SIG-M5 (cell line): ENCODE data around the gene TEKTIP1.
A peak's percentile ranks its signal among the peaks of the same experiment; 100 is the strongest.

ENCODE experiments used
- DNase-seq: peaks from one replicate; lab custom pipeline; 2025; lab: John Stamatoyannopoulos, UW

The TEKTIP1 gene

DNA sequence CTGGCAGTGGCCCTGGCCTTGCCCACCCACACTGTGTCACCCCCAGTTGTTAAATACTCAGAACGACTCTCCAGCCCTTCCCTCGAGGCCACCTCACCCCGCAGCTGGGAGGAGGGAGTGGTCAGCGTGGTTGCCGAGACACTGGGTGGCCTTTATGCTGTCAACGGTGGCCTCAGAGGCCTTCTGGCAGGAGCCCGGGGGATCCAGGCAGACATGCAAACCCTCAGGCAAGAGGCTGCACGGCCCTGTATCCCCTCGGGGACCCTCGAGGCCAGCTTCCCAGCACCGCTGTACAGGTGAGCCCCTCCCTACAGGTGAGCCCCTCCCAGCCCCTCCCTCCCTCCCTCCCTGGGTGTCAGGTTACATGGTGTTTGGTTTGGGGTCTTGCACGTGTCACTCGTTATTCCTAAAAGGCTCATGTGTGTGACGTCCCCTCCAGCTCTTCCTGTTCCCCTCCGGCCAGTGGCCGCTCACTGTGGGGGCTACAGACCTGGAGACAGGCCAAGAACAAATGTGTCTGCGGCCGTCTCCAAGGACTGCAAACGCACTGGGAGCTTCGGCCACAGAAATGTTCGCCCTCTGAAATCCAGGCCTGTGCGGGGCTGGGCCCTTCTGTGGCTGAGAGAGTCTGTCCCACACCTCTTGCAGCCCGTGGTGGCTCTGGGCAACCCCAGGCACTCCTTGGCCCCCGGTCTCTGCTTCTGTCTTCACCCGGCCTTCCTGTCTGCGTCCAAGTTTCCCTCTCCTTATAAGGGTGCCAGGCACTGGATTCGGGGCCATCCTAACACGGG, at the start of gene TEKTIP1:
Gene TEKTIP1, plus strand, starts transcription at position 210 of the 791 bp plus-strand sequence. Its CDS starts 4 bp downstream, at position 214.
- no peak for DNase-seq

- no peak for DNase-seq
Observed at GRCh38 chr19:3491396-3492119, 47.4 kb upstream of the TEKTIP1 start.

- DNase-seq = no peak
Observed at GRCh38 chr19:3492131-3492839, 46.7 kb upstream of the TEKTIP1 start.

- no peak for DNase-seq
Observed at GRCh38 chr19:3492919-3493318, 46.1 kb upstream of the TEKTIP1 start.

DNA sequence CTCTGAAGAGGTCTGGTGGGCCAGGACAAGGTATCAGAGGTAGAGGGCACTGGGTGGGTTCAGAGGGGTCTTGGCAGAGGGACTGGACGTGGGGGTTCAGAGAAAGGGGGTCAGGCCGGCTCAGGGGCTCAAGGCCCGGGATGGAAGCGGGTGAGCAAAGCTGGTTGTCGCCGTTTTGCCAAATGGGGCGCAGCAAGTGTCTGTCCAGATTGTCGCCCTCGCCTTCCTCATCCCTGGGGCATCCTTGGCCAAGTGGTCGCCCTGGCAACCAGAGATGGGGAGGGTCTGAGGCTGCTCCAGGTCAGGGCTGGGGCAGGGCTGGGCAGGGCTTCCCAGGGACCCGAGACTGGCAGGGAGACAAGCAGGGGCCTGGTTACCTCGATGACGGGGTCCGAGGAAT, 45.3 kb upstream of the TEKTIP1 start:
- no peak for DNase-seq

DNA sequence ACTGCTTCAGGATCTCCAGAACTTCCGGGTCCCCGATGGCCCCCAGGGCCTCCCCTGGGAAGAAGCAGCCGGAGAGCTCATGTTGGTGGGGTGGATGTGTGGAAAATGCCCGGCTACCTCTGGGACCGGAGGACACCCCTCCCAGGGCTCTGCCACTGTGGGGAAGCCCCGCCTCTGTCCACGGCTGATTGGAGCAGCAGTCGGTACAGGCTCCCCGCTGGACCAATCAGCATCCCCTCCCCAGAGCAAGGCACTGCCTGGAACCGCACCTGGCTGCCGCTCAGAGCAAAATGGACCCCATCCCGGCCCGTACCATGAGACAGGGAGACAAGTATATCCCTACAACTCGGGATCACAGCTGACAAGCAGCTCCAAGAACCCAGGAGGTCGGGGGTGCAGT, 44.9 kb upstream of the TEKTIP1 start:
- DNase-seq = no peak

DNA sequence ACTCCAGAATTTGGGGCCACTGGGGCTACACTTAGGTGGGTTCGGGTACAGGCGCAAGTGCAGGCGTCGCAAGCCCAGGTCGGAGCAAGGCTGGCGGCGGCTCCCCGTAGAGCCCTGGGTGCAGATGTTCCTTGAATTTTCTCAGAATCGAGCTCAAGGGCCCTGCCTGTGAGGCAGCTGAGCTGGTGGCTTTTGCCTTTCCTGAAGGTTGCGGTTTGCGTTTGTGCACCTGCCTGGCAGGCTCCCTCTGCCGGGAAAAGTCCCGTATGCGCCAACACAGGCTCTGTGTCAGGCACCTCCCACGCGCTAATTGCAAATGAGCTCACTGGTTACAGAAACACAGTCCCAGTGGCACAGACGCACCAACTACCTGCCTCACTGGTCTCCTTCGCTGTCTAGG, 44.4 kb upstream of the TEKTIP1 start:
- DNase-seq = no peak

GRCh38 chr19:3496392-3497273, 42.3 kb upstream of the TEKTIP1 start:
- DNase-seq = no peak

- no peak for DNase-seq
Observed at GRCh38 chr19:3497757-3498520, 41.0 kb upstream of the TEKTIP1 start.

GRCh38 chr19:3499738-3500428, 39.1 kb upstream of the TEKTIP1 start:
- DNase-seq = no peak

DNA sequence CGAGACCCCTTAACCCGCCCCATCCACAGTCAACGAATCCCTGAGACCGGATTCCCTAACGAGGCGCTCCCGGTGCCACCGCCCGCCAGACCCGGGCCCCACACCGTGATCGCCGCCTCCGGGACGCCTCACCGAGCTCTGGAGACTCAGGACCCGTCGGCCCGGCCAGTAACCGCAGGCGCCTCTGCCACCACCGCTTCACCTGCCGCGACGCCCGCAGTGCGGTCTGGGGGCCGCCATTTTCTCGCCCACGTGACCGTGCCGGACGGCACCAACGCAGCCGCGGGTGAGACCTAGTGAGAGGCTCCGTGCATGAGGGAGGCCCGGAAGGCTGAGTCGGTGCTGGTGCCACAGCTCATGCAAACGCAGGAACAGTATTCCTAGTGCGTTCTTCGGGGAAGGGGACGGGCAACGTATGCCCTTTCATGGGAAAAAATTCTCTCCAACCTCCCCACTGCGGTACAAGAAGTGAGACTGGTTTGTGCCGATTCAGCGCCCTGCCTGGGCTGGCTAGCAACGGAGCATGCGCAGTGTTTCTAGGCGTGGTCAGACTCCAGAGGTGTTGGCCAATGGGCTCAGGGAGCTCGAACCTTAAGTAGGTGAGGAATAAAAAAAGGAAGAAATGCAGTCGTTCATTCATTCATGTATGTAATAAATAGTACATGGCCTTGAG, 38.4 kb upstream of the TEKTIP1 start, which contains the start of gene DOHH:
Gene DOHH, minus strand, starts transcription at position 246 of the 673 bp plus-strand sequence. CDS start 3,860 bp downstream, outside the sequence.
- DNase-seq = peak; percentile 77

DNA sequence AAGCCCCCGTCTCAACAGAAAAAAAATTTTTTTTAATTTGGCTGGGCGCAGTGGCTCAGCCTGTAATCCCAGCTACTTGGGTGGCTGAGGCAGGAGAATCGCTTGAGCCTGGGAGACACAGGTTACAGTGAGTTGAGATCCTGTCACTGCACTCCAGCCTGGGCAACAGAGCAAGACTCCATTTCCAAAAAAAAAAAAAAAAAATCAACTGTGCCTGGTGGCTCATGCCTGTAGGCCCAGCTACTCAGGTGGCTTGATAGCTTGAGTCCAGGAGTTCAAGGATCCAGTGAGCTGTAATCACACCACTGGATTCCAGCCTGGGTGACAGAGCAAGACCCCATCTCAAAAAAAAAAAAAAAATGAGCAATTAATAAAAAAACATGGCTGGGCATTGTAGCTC, 37.2 kb upstream of the TEKTIP1 start:
- no peak for DNase-seq

DNA sequence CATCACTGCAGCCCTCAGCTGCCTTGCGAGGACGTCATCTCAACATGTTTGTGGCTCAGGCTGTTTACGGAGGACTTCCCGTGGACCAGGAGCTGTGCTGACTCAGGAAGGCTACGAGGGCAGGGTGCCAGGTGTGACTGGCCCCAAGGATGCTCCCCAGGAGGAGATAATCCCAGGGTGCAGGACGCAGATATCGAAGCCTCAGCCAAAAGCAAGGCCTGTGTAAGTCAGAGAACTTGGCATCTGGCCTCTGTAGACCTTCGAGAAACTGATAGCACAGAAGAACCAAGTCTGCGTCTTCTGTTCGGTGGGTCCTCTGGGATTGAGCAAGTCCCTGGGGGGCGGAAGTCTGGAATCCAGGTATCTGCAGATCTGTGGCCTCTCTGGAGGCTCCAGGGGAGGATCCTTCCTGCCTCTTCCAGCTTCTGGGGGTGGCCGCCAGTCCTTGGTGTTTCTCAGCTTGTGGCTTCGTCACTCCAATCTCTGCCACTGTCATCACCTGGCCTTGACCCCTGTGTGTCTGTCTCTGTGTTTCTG, 35.9 kb upstream of the TEKTIP1 start:
- no peak for DNase-seq

GRCh38 chr19:3504735-3505134, 34.2 kb upstream of the TEKTIP1 start:
- DNase-seq = no peak

DNA sequence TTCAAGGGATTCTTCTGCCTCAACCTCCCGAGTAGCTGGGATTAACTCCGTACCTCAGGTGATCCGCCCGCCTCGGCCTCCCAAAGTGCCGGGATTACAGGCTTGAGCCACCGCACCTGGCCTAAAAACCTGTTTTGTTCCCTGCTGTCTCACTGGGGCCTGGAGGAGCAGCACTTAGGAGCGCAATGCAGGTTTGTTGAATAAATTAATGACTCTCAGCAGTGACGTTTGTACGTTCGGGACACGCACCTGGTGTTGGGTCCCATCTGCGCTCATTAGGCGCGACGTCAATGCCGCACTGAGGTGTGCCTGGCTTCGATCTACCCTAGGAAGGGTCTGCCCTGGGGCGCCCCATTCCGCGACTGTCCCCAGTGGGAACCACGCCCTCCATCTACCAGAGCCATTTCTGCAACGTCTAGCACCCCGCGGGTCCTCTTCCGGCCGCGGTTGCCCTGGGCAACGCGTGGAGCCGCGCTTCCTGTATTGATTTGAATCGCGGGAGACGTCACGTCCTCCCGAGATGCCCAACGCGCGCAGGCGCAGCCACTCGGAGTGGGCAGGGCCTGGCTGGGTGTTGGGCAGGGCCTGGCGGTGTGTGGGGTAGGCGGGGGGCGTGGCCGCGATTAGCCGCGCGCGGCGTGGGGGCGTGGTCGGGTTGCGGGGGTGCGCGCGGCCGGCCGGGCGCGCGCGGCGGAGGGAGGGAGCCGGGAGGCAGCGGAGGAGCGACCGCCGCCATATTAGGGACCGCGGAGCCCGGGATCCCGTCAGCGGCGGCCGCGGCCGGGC, 33.2 kb upstream of the TEKTIP1 start, which contains the start of gene FZR1:
Gene FZR1, plus strand, starts transcription at position 714 of the 786 bp plus-strand sequence. CDS start 16,679 bp downstream, outside the sequence.
- peak; percentile 82 for DNase-seq

DNA sequence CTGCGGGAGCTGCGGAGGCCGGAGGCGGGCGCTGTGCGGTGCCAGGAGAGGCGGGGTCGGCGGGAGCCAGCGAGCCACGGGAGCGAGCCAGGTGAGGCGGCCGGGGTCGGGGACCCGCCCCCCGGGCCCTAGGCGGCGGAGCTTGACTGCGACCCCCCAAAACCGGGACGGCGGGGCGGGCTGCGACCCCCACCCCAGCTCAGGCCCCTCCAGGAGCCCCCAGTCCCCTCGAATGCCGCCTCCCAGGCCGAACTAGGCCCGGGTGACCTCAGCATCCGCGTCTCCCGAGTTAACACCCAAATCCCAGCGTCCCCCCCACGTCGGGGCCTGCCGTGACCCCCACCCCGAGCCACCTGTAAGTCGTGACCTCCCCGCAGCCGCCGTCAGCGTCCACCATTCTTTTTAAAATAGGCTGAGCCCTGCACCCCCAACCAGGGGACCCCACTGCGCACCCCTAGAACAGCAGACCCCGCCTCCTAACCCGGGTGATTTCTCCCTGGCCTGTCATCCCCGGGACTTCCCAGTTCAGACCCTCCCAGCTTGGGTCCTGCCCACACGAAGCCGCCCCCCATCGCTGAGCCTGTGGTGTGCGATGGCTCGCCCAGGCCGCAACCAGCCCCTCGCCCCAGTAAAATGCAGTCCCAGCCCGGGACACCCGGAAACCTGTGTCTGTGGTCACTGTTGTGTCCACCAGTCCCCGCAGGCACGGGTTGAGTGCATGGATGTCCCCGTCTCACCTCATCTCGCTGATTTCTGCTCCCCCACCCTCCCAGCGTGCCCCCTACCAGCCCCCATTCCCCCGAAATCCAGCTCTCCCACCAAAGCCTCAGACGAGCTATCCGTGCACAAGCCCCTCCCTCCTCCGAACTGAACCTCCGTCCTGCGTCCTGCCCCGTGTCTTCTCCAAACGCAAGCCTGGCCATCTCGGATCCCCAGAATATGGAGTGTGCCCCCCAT, 32.3 kb upstream of the TEKTIP1 start:
- no peak for DNase-seq
